Measurements from ENCODE around the gene IFIT3.

IFIT3 gene

DNA sequence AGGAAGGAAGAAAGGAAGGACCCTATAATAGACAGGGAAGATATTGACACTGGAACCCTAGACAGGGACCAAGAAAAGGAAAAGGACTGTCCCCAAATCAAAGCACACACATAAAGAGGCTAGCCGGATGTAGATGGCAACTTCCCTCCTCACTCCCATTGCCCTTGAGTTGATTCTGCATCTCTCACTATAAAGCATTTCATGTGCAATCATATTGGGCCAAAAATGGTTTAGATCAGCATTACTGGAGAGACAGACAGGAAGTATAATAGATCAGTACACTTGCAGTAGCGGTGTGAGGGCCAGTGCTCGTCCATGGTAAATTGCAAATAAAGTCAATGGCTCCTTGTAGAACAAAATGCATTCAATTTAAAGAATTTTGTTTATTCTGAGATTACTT is 8.4 kb downstream of the IFIT3 start:
- H3K4me3 ChIP-seq (ENCODE audit: low read depth, low read length) = no peak overlapping the region
- TF ChIP-seq, protein P1, sequence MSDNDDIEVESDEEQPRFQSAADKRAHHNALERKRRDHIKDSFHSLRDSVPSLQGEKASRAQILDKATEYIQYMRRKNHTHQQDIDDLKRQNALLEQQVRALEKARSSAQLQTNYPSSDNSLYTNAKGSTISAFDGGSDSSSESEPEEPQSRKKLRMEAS (IDR thresholded peaks at IDR 0.05; ENCODE audit: low read depth, low read length) = no peak
- TF ChIP-seq MYC (IDR thresholded peaks at IDR 0.05; ENCODE audit: low read depth, low read length) (no peak), POLR2A (IDR thresholded peaks at IDR 0.05; ENCODE audit: extremely low read depth, insufficient read length) (no peak)
- TF ChIP-seq, protein P2, sequence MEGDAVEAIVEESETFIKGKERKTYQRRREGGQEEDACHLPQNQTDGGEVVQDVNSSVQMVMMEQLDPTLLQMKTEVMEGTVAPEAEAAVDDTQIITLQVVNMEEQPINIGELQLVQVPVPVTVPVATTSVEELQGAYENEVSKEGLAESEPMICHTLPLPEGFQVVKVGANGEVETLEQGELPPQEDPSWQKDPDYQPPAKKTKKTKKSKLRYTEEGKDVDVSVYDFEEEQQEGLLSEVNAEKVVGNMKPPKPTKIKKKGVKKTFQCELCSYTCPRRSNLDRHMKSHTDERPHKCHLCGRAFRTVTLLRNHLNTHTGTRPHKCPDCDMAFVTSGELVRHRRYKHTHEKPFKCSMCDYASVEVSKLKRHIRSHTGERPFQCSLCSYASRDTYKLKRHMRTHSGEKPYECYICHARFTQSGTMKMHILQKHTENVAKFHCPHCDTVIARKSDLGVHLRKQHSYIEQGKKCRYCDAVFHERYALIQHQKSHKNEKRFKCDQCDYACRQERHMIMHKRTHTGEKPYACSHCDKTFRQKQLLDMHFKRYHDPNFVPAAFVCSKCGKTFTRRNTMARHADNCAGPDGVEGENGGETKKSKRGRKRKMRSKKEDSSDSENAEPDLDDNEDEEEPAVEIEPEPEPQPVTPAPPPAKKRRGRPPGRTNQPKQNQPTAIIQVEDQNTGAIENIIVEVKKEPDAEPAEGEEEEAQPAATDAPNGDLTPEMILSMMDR (IDR thresholded peaks at IDR 0.05; ENCODE audit: low read depth, low read length) = no peak
- DNase-seq (ENCODE audit: low read depth) = no peak

DNA sequence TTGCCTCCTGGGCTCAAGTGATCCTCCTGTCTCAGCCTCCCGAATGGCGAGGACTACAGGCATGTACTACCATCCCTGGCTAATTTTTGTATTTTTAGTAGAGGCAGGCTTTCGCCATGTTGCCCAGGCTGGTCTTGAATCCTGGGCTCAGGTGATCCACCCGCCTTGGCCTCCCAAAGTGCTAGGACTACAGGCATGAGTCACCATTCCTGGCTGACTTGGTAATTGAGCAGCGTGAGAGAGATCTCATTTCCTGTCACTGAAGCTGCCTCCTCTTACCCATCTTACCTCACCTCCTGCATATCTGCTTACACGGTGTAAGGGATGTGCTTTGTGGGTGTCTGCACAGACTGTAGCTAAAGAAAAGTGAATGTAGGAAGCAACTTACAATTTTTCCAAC is 9.7 kb downstream of the IFIT3 start:
- no peak overlapping the region for H3K4me3 ChIP-seq (ENCODE audit: low read depth, low read length)
- DNase-seq (ENCODE audit: low read depth) = no peak
- TF ChIP-seq, protein P1 (IDR thresholded peaks at IDR 0.05; ENCODE audit: low read depth, low read length) = no peak
- TF ChIP-seq, protein P2 (IDR thresholded peaks at IDR 0.05; ENCODE audit: low read depth, low read length) = no peak
- no peak for TF ChIP-seq MYC (IDR thresholded peaks at IDR 0.05; ENCODE audit: low read depth, low read length)
- no peak for TF ChIP-seq POLR2A (IDR thresholded peaks at IDR 0.05; ENCODE audit: extremely low read depth, insufficient read length)

DNA sequence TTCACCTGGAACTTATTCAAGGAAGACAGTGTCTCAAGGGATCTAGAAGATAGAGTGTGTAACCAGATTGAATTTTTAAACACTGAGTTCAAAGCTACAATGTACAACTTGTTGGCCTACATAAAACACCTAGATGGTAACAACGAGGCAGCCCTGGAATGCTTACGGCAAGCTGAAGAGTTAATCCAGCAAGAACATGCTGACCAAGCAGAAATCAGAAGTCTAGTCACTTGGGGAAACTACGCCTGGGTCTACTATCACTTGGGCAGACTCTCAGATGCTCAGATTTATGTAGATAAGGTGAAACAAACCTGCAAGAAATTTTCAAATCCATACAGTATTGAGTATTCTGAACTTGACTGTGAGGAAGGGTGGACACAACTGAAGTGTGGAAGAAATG is 10.9 kb downstream of the IFIT3 start:
- no peak overlapping the region for H3K4me3 ChIP-seq (ENCODE audit: low read depth, low read length)
- TF ChIP-seq MYC (IDR thresholded peaks at IDR 0.05; ENCODE audit: low read depth, low read length) (no peak), POLR2A (IDR thresholded peaks at IDR 0.05; ENCODE audit: extremely low read depth, insufficient read length) (no peak)
- TF ChIP-seq, protein P2 (IDR thresholded peaks at IDR 0.05; ENCODE audit: low read depth, low read length) = no peak
- TF ChIP-seq, protein P1 (IDR thresholded peaks at IDR 0.05; ENCODE audit: low read depth, low read length) = no peak
- no peak for DNase-seq (ENCODE audit: low read depth)

DNA sequence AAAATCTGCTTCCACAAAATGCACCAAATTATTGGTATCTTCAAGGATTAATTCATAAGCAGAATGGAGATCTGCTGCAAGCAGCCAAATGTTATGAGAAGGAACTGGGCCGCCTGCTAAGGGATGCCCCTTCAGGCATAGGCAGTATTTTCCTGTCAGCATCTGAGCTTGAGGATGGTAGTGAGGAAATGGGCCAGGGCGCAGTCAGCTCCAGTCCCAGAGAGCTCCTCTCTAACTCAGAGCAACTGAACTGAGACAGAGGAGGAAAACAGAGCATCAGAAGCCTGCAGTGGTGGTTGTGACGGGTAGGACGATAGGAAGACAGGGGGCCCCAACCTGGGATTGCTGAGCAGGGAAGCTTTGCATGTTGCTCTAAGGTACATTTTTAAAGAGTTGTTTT is 12.1 kb downstream of the IFIT3 start:
- no peak for TF ChIP-seq MYC (IDR thresholded peaks at IDR 0.05; ENCODE audit: low read depth, low read length)
- DNase-seq (ENCODE audit: low read depth) = no peak
- no peak overlapping the region for H3K4me3 ChIP-seq (ENCODE audit: low read depth, low read length)

DNA sequence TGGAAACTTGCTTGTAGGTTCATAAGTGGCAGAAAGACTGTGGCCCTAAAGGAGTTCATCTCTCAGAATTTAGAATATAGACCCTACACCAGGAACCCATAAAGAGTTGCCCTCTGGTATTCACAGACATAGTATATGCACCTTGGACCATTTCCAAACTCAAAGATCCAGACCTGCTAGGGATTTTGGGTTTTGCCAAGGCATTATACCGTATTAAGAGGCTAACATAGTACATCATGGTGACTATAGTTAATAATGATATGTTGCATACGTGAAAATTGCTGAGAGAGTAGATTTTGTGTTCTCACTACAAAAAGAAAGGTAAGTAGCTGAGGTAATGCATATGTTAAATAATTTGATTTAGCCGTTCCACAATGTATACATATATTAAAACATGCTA is 13.9 kb downstream of the IFIT3 start:
- TF ChIP-seq MYC (IDR thresholded peaks at IDR 0.05; ENCODE audit: low read depth, low read length) = no peak
- TF ChIP-seq, protein P2 (IDR thresholded peaks at IDR 0.05; ENCODE audit: low read depth, low read length) = no peak
- TF ChIP-seq, protein P1 (IDR thresholded peaks at IDR 0.05; ENCODE audit: low read depth, low read length) = no peak
- TF ChIP-seq POLR2A (IDR thresholded peaks at IDR 0.05; ENCODE audit: extremely low read depth, insufficient read length) = no peak
- DNase-seq (ENCODE audit: low read depth) = no peak
- H3K4me3 ChIP-seq (ENCODE audit: low read depth, low read length) = no peak overlapping the region

DNA sequence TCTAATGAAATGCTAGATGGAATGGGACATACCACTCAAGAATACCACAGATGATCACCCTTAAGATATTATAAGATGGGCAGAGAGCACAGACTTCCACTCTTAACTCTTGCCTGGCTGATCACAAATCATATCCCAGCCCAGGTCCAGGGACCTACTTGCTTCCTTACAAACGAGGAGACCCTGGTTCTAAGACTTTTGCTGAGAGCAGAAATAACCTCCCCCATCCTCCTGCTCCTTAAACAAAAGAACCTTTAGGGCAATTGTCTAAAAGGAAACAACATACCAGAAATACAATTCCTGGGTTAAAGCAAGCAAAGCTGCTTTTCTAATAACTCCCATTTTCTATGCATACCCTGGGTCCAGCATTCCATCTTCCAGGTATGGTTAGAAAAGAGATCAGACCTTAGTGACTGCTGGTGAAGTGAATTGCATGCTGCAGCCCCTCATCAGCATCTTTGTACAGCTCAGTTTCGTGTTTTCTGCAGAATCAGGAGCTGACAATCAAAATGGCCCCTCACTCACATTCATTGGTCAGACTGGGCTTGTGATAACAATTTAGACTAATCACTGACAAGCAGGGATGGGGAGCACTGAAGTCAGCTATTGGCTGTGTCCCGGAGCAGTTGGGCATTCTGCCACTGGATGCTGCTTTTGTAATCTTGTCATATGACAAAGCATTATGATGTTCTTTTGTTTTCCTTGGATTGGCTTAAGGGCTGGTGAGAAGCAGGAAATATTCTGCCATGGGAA is 14.6 kb downstream of the IFIT3 start:
- DNase-seq (ENCODE audit: low read depth) = no peak
- TF ChIP-seq, protein P2 (IDR thresholded peaks at IDR 0.05; ENCODE audit: low read depth, low read length) = no peak
- TF ChIP-seq, protein P1 (IDR thresholded peaks at IDR 0.05; ENCODE audit: low read depth, low read length) = no peak
- TF ChIP-seq MYC (IDR thresholded peaks at IDR 0.05; ENCODE audit: low read depth, low read length) (no peak), POLR2A (IDR thresholded peaks at IDR 0.05; ENCODE audit: extremely low read depth, insufficient read length) (no peak)
- no peak overlapping the region for H3K4me3 ChIP-seq (ENCODE audit: low read depth, low read length)
